IMR-90 (cell line): ENCODE data around the gene TMEM114.

Experiments
- CEBPB ChIP-seq: IDR thresholded peaks from 2 replicates; pipeline ENCODE4 v1.6.1; 2012; ENCODE audit warnings: low read depth, low read length, improper control_type of control experiment
- MAFK ChIP-seq: IDR thresholded peaks from 2 replicates; pipeline ENCODE4 v1.6.1; 2012; ENCODE audit warnings: low read depth, low read length, improper control_type of control experiment
- POLR2A ChIP-seq: IDR thresholded peaks from 2 replicates; pipeline ENCODE4 v1.6.1; 2012; ENCODE audit warnings: mild to moderate bottlenecking, low read depth, low read length
- RAD21 ChIP-seq: IDR thresholded peaks from 2 replicates; pipeline ENCODE4 v1.6.1; 2012; ENCODE audit warnings: low read length, improper control_type of control experiment
- SMC3 ChIP-seq: fragments of 150-350 bp; IDR thresholded peaks from 2 replicates; pipeline ENCODE4 v1.6.1; 2016; ENCODE audit warnings: low read depth, mild to moderate bottlenecking, antibody characterized with exemption, low read length, moderate library complexity
- TF ChIP-seq, protein P1 (sequence below): conservative IDR thresholded peaks from 2 replicates; pipeline ENCODE4 v1.5.1; 2012; ENCODE audit warnings: mild to moderate bottlenecking, low read depth, low read length, improper control_type of control experiment
- TF ChIP-seq, protein P2 (sequence below): fragments of 150-350 bp; IDR thresholded peaks from 2 replicates; pipeline ENCODE4 v1.6.1; 2017; ENCODE audit warnings: mild to moderate bottlenecking, antibody characterized with exemption, low read length, low read depth

DNA sequence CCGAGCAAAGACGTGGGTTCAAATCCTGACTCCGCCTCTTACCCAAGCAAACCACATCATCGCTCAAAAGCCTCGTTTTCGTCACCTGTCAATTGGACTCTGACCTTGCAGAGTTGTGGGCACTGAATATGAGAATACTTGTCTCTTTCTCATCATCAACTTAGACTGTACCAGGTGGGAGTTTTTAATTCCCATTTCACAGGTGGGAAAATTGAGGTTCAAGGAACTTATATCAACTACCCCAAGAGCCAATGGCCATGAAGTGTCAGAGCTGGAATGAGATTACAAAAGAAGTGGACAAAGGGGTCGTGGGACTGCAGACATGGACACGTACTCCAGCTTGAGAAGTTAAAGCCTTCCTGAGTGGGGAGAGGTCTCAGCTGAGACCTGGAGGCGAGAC is 10.8 kb downstream of the TMEM114 start:
- TF ChIP-seq RAD21: no peak
- TF ChIP-seq, protein P1, sequence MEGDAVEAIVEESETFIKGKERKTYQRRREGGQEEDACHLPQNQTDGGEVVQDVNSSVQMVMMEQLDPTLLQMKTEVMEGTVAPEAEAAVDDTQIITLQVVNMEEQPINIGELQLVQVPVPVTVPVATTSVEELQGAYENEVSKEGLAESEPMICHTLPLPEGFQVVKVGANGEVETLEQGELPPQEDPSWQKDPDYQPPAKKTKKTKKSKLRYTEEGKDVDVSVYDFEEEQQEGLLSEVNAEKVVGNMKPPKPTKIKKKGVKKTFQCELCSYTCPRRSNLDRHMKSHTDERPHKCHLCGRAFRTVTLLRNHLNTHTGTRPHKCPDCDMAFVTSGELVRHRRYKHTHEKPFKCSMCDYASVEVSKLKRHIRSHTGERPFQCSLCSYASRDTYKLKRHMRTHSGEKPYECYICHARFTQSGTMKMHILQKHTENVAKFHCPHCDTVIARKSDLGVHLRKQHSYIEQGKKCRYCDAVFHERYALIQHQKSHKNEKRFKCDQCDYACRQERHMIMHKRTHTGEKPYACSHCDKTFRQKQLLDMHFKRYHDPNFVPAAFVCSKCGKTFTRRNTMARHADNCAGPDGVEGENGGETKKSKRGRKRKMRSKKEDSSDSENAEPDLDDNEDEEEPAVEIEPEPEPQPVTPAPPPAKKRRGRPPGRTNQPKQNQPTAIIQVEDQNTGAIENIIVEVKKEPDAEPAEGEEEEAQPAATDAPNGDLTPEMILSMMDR: no peak
- TF ChIP-seq, protein P2, sequence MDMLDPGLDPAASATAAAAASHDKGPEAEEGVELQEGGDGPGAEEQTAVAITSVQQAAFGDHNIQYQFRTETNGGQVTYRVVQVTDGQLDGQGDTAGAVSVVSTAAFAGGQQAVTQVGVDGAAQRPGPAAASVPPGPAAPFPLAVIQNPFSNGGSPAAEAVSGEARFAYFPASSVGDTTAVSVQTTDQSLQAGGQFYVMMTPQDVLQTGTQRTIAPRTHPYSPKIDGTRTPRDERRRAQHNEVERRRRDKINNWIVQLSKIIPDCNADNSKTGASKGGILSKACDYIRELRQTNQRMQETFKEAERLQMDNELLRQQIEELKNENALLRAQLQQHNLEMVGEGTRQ: no peak
- TF ChIP-seq POLR2A: no peak
- no peak for TF ChIP-seq CEBPB
- no peak for TF ChIP-seq SMC3
- TF ChIP-seq MAFK: no peak
